ENCODE data around the gene ABCC2.

The ABCC2 gene

DNA sequence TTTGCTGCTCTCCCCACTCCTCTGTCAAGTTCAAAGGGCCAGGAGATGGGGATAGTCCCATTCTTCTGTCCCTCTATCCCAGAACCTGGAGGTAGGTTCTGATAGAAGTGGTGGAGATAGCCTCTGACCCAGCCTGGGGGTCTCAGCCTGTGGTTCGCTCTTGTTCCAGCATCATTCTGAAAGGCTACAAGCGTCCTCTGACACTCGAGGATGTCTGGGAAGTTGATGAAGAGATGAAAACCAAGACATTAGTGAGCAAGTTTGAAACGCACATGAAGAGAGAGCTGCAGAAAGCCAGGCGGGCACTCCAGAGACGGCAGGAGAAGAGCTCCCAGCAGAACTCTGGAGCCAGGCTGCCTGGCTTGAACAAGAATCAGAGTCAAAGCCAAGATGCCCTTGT is 14.5 kb downstream of the ABCC2 start:
- no peak overlapping the region for H3K27ac ChIP-seq
- TF ChIP-seq ZFX (IDR thresholded peaks at IDR 0.05; ENCODE audit: borderline replicate concordance): no peak
- TF ChIP-seq, protein P1, sequence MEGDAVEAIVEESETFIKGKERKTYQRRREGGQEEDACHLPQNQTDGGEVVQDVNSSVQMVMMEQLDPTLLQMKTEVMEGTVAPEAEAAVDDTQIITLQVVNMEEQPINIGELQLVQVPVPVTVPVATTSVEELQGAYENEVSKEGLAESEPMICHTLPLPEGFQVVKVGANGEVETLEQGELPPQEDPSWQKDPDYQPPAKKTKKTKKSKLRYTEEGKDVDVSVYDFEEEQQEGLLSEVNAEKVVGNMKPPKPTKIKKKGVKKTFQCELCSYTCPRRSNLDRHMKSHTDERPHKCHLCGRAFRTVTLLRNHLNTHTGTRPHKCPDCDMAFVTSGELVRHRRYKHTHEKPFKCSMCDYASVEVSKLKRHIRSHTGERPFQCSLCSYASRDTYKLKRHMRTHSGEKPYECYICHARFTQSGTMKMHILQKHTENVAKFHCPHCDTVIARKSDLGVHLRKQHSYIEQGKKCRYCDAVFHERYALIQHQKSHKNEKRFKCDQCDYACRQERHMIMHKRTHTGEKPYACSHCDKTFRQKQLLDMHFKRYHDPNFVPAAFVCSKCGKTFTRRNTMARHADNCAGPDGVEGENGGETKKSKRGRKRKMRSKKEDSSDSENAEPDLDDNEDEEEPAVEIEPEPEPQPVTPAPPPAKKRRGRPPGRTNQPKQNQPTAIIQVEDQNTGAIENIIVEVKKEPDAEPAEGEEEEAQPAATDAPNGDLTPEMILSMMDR (IDR thresholded peaks at IDR 0.05): no peak

DNA sequence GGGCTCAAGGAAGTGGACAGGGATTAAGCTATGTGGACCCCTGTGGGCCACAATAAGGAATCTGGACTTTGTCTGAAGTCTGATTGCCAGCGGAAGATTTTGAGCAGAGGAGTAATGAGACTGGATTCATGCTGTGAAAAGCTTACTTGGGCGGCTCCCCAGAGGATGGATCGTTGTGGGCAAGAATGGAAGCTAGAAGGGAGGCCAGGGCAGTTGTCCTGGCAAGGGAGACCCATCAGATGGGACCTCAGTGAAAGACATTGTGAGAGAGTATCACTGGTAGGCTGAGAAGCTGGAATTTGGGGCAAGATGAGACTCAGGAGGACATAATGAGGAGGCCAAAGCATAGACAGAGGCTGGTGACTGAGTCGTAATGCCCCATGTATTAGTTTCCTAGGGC is 15.6 kb downstream of the ABCC2 start:
- H3K27ac ChIP-seq: no peak overlapping the region
- TF ChIP-seq, protein P1 (IDR thresholded peaks at IDR 0.05): no peak
- TF ChIP-seq ZFX (IDR thresholded peaks at IDR 0.05; ENCODE audit: borderline replicate concordance): no peak

DNA sequence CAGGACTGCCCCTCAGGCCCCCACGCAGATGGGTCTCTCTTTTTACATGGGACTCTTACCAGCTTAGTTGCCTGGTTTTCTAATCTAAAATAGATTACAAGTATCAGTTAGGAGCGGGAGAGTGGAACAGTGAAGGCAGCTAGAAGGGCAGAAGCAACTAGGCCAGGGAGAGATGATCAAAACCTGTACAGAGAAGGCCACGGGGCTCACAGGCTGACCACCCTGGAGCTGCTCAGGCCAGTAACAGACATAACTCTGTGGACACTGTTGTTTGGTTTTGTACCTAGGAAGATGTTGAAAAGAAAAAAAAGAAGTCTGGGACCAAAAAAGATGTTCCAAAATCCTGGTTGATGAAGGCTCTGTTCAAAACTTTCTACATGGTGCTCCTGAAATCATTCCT is 16.5 kb downstream of the ABCC2 start:
- H3K27ac ChIP-seq: no peak overlapping the region
- TF ChIP-seq ZFX (IDR thresholded peaks at IDR 0.05; ENCODE audit: borderline replicate concordance): no peak
- TF ChIP-seq, protein P1 (IDR thresholded peaks at IDR 0.05): no peak

DNA sequence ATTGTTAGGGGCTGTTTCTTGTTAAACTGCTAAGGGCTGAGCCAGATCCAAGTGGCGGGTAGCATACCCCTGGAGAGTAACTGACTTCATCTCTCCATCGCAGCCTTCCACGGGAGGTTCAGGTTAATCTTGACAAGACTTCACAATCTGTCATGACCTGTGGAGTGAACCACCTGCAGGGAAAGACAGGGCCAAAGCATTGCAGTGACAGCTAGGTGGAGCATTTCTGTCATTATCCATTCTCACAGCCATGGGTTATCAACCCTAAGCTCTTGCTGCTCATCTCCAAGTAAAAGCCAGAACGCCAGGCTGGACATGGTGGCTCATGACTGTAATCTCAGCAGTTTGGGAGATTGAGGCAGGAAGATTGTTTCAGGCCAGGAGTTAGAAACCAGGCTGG is 17.2 kb downstream of the ABCC2 start:
- no peak overlapping the region for H3K27ac ChIP-seq
- no peak for TF ChIP-seq ZFX (IDR thresholded peaks at IDR 0.05; ENCODE audit: borderline replicate concordance)
- TF ChIP-seq, protein P1 (IDR thresholded peaks at IDR 0.05): no peak

DNA sequence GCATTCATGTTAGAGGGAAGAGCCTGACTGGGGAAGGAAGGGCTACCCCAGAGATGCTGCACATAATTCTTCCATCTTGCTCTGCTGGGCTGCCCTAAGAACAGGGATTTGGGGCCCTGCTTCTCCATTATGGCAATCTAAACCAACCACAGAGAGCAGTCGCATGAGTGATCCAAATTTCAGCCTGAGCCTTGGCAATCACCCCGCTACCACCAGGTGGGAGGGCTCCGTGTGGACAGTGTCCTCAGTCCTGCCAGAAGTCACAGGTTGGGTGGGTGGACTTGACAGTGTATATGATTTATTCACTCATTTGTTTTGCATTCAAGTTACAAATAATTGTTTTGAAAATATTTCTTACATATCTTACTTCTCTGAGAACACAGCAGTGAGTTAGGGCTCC is 22.0 kb downstream of the ABCC2 start:
- TF ChIP-seq, protein P1 (IDR thresholded peaks at IDR 0.05): no peak
- TF ChIP-seq ZFX (IDR thresholded peaks at IDR 0.05; ENCODE audit: borderline replicate concordance): no peak

DNA sequence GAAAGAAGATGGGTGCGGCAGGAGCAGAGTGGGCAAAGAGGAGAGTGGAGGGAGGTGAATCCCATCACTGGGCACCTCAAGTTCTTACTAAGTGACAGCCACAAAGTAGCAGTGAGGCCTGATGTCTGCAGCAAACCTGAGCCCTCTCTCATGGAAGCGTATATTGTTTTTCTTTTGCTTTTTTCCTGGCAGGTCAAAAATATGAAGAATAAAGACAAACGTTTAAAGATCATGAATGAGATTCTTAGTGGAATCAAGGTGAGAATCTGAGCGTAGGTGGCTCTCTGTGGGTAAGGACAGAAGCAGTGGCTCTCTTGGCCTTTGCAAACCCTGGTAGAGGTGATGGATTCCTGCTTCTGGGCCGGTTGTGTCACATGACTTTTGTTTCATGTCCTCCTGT is 22.8 kb downstream of the ABCC2 start:
- H3K27ac ChIP-seq: no peak overlapping the region
- TF ChIP-seq, protein P1 (IDR thresholded peaks at IDR 0.05): no peak
- TF ChIP-seq ZFX (IDR thresholded peaks at IDR 0.05; ENCODE audit: borderline replicate concordance): no peak

More for the DNA sequence above, 22.0 kb downstream of the ABCC2 start:
- H3K27ac ChIP-seq: no peak overlapping the region

DNA sequence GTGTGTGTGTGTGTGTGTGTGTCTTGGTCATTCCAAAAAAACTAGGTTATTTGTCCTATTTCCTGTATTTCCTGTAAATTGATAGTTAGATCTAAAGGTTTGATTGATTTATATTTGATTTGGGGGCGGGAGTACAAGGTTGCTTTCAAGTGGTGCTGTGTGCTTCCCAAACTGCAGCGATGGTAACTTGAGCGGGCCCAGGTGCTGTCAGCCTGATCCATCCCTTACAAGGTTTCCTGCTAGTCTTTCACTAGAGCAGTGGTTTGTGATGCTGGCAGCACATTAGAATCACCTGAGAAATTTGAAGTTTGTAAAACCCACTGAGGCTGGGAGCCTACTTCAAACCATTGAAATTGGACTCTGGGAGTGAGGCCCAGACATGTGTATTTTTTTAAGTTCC is 23.7 kb downstream of the ABCC2 start:
- TF ChIP-seq ZFX (IDR thresholded peaks at IDR 0.05; ENCODE audit: borderline replicate concordance): no peak
- TF ChIP-seq, protein P1 (IDR thresholded peaks at IDR 0.05): no peak
- H3K27ac ChIP-seq: no peak overlapping the region

Data from 22Rv1 (cell line).